Loucy (cell line): ENCODE results near the gene MAB21L3.

Experiments used
- H2AFZ ChIP-seq: fragments of 200-600 bp; sonication (generic); 2 replicates; pipeline ENCODE4 v1.6.0; 2016; ENCODE audit warnings: antibody characterized with exemption, mild to moderate bottlenecking, low read length, moderate library complexity
- H3F3A ChIP-seq: fragments of 200-600 bp; 2 replicates; pipeline ENCODE4 v1.6.0; 2016; ENCODE audit warnings: antibody characterized with exemption, low read depth, mild to moderate bottlenecking
- H3K27me3 ChIP-seq: fragments of 200-600 bp; sonication (generic); 2 replicates; pipeline ENCODE4 v1.6.1; 2014; ENCODE audit warnings: low read length, mild to moderate bottlenecking; ENCODE audit not compliant: insufficient read depth, poor library complexity, severe bottlenecking
- H3K36me3 ChIP-seq: fragments of 200-600 bp; sonication (generic); 2 replicates; pipeline ENCODE4 v1.6.1; 2016; ENCODE audit warnings: low read length; ENCODE audit not compliant: insufficient read depth
- H3K4me1 ChIP-seq: fragments of 200-600 bp; sonication (generic); 2 replicates; pipeline ENCODE4 v1.5.1; 2014; ENCODE audit warnings: low read length, mild to moderate bottlenecking; ENCODE audit not compliant: insufficient read depth, poor library complexity, severe bottlenecking
- H3K4me2 ChIP-seq: fragments of 200-600 bp; sonication (generic); 2 replicates; pipeline ENCODE4 v1.6.0; 2014; ENCODE audit warnings: antibody characterized with exemption, low read length, low read depth, mild to moderate bottlenecking; ENCODE audit not compliant: poor library complexity, severe bottlenecking
- H3K4me3 ChIP-seq: fragments of 200-600 bp; sonication (generic); 2 replicates; pipeline ENCODE4 v1.5.1; 2014; ENCODE audit warnings: low read length, mild to moderate bottlenecking, mixed read lengths; ENCODE audit not compliant: poor library complexity, severe bottlenecking
- H3K79me2 ChIP-seq: fragments of 200-600 bp; sonication (generic); 2 replicates; pipeline ENCODE4 v1.6.1; 2014; ENCODE audit warnings: low read length; ENCODE audit not compliant: insufficient read depth
- H3K9ac ChIP-seq: fragments of 200-600 bp; sonication (generic); 2 replicates; pipeline ENCODE4 v1.6.0; 2014; ENCODE audit warnings: mild to moderate bottlenecking, low read depth, low read length, moderate library complexity; ENCODE audit not compliant: poor library complexity, severe bottlenecking
- H3K9me2 ChIP-seq: fragments of 200-600 bp; sonication (generic); replicated peaks from 2 replicates; pipeline ENCODE4 v1.6.1; 2016; ENCODE audit warnings: low read depth, low read length, mixed read lengths
- H3K9me3 ChIP-seq: fragments of 200-600 bp; sonication (generic); 2 replicates; pipeline ENCODE4 v1.6.1; 2014; ENCODE audit warnings: mild to moderate bottlenecking, antibody characterized with exemption, low read length, low read depth; ENCODE audit not compliant: insufficient read depth
- H4K20me1 ChIP-seq: fragments of 200-600 bp; sonication (generic); 2 replicates; pipeline ENCODE4 v1.6.0; 2014; ENCODE audit warnings: antibody characterized with exemption, low read length, mild to moderate bottlenecking; ENCODE audit not compliant: insufficient read depth, poor library complexity, severe bottlenecking
- CTCF ChIP-seq: fragments of 200-600 bp; sonication (generic); conservative IDR thresholded peaks from 2 replicates; pipeline ENCODE4 v1.5.1; 2014; ENCODE audit warnings: mild to moderate bottlenecking, antibody characterized with exemption, low read length
- EZH2phosphoT487 ChIP-seq: fragments of 200-600 bp; IDR thresholded peaks from 2 replicates; pipeline ENCODE4 v1.6.1; 2018; ENCODE audit warnings: antibody characterized with exemption, mild to moderate bottlenecking, moderate library complexity, borderline replicate concordance

The MAB21L3 gene

GRCh38 chr1:116095027-116095426, 16.2 kb upstream of the MAB21L3 start:
- H2AFZ ChIP-seq = no peak overlapping the region
- H3K4me2 ChIP-seq = no peak overlapping the region
- H3K9me3 ChIP-seq = peaks cover 3% of the 10 kb centered on the region; the same call in 1 of the 2 replicates
- H3K36me3 ChIP-seq = no peaks in the 10 kb centered on the region
- no peak for TF ChIP-seq EZH2phosphoT487
- TF ChIP-seq CTCF = no peak
- H3K27me3 ChIP-seq = no peaks in the 10 kb centered on the region
- H3K4me1 ChIP-seq = no peaks in the 10 kb centered on the region
- H4K20me1 ChIP-seq = no peaks in the 10 kb centered on the region
- H3K79me2 ChIP-seq = no peaks in the 10 kb centered on the region
- H3F3A ChIP-seq = no peaks in the 10 kb centered on the region
- no peak overlapping the region for H3K4me3 ChIP-seq
- H3K9me2 ChIP-seq = no peaks in the 10 kb centered on the region
- no peak overlapping the region for H3K9ac ChIP-seq

GRCh38 chr1:116096013-116096618, 15.1 kb upstream of the MAB21L3 start:
- no peaks in the 10 kb centered on the region for H4K20me1 ChIP-seq
- no peaks in the 10 kb centered on the region for H3K36me3 ChIP-seq
- no peaks in the 10 kb centered on the region for H3F3A ChIP-seq
- H3K4me2 ChIP-seq = no peak overlapping the region
- H2AFZ ChIP-seq = no peak overlapping the region
- H3K9ac ChIP-seq = no peak overlapping the region
- H3K4me1 ChIP-seq = no peaks in the 10 kb centered on the region
- H3K27me3 ChIP-seq = no peaks in the 10 kb centered on the region
- TF ChIP-seq EZH2phosphoT487 = no peak
- TF ChIP-seq CTCF = no peak
- peaks cover 3% of the 10 kb centered on the region; the same call in 1 of the 2 replicates for H3K9me3 ChIP-seq
- H3K4me3 ChIP-seq = no peak overlapping the region
- H3K9me2 ChIP-seq = no peaks in the 10 kb centered on the region
- no peaks in the 10 kb centered on the region for H3K79me2 ChIP-seq

GRCh38 chr1:116097626-116098025, 13.6 kb upstream of the MAB21L3 start:
- no peaks in the 10 kb centered on the region for H4K20me1 ChIP-seq
- H3K36me3 ChIP-seq = no peaks in the 10 kb centered on the region
- H3K9ac ChIP-seq = no peak overlapping the region
- no peaks in the 10 kb centered on the region for H3K9me2 ChIP-seq
- no peaks in the 10 kb centered on the region for H3K79me2 ChIP-seq
- H3K9me3 ChIP-seq = peaks cover 3% of the 10 kb centered on the region; the same call in 1 of the 2 replicates
- H3F3A ChIP-seq = no peaks in the 10 kb centered on the region
- no peak overlapping the region for H3K4me3 ChIP-seq
- no peaks in the 10 kb centered on the region for H3K4me1 ChIP-seq
- no peak overlapping the region for H2AFZ ChIP-seq
- TF ChIP-seq CTCF (no peak), EZH2phosphoT487 (no peak)
- no peaks in the 10 kb centered on the region for H3K27me3 ChIP-seq
- H3K4me2 ChIP-seq = no peak overlapping the region
